GM04503 (cell line): ENCODE results near the gene FAHD2B.
"Not testable (repeated sequence)": the region's sequence is repeated elsewhere in the genome, so short reads cannot be mapped to it uniquely, and the experiment has no call there.

ENCODE experiments used
- DNase-seq: peaks from one replicate; pipeline ENCODE4 v3.0.0-alpha.2; 2012; ENCODE audit warnings: low read depth

FAHD2B gene

GRCh38 chr2:97067279-97068004 lies 27.2 kb downstream of the FAHD2B start:
- no peak for DNase-seq

GRCh38 chr2:97066030-97066429 lies 28.7 kb downstream of the FAHD2B start:
- DNase-seq = not testable (repeated sequence)

- not testable (repeated sequence) for DNase-seq
Observed at GRCh38 chr2:97062020-97062419, 32.7 kb downstream of the FAHD2B start.

- DNase-seq = not testable (repeated sequence)
Observed at GRCh38 chr2:97059782-97060181, 34.9 kb downstream of the FAHD2B start.

GRCh38 chr2:97056150-97056549 lies 38.5 kb downstream of the FAHD2B start:
- DNase-seq = not testable (repeated sequence)

GRCh38 chr2:97050032-97050431 lies 44.6 kb downstream of the FAHD2B start:
- DNase-seq = not testable (repeated sequence)

- DNase-seq = not testable (repeated sequence)
Observed at GRCh38 chr2:97048448-97048847, 46.2 kb downstream of the FAHD2B start.

GRCh38 chr2:97046676-97047075 lies 48.0 kb downstream of the FAHD2B start:
- DNase-seq = not testable (repeated sequence)

- not testable (repeated sequence) for DNase-seq
Observed at GRCh38 chr2:97045895-97046499, 48.7 kb downstream of the FAHD2B start.
